AG08395 (cell line): Measurements from ENCODE around the gene KCTD11.
A peak's percentile ranks its signal among the peaks of the same experiment; 100 is the strongest.
"Not testable (repeated sequence)": the region's sequence is repeated elsewhere in the genome, so short reads cannot be mapped to it uniquely, and the experiment has no call there.

Source experiments
- DNase-seq: peaks from one replicate; pipeline ENCODE4 v3.0.0; 2012; ENCODE audit warnings: mixed read lengths, low spot score

Gene KCTD11

GRCh38 chr17:7322520-7323194, 29.3 kb upstream of the KCTD11 start:
- no peak for DNase-seq

- DNase-seq, result peak; percentile 63
Measured at GRCh38 chr17:7323731-7324437, 28.1 kb upstream of the KCTD11 start.

- no peak for DNase-seq
Measured at GRCh38 chr17:7324438-7324779, 27.6 kb upstream of the KCTD11 start.

- DNase-seq, result no peak
Measured at GRCh38 chr17:7325031-7325528, 26.9 kb upstream of the KCTD11 start.

GRCh38 chr17:7326186-7326585, 25.8 kb upstream of the KCTD11 start:
- DNase-seq, result no peak

GRCh38 chr17:7327056-7327455, 24.9 kb upstream of the KCTD11 start:
- no peak for DNase-seq

GRCh38 chr17:7327501-7327900, 24.5 kb upstream of the KCTD11 start:
- no peak for DNase-seq

GRCh38 chr17:7328009-7328408, 24.0 kb upstream of the KCTD11 start:
- no peak for DNase-seq

GRCh38 chr17:7328840-7329373, 23.1 kb upstream of the KCTD11 start, which contains the start of gene NEURL4:
Gene NEURL4 (minus strand): TSS chr17:7329335. CDS start chr17:7329312, 23 bp downstream.
- DNase-seq, result no peak

GRCh38 chr17:7329374-7329996, 22.5 kb upstream of the KCTD11 start:
- peak; percentile 98 for DNase-seq

GRCh38 chr17:7329997-7330637, 21.8 kb upstream of the KCTD11 start:
- DNase-seq, result peak; percentile 91

- DNase-seq, result no peak
Measured at GRCh38 chr17:7330638-7331015, 21.3 kb upstream of the KCTD11 start.

GRCh38 chr17:7332111-7332510, 19.9 kb upstream of the KCTD11 start:
- DNase-seq, result no peak

GRCh38 chr17:7332600-7333069, 19.3 kb upstream of the KCTD11 start:
- DNase-seq, result not testable (repeated sequence)

GRCh38 chr17:7334938-7335538, 16.9 kb upstream of the KCTD11 start:
- DNase-seq, result no peak

- DNase-seq, result not testable (repeated sequence)
Measured at GRCh38 chr17:7335765-7336164, 16.2 kb upstream of the KCTD11 start.

GRCh38 chr17:7336240-7337175, 15.5 kb upstream of the KCTD11 start, which contains the start of gene ACAP1:
Gene ACAP1 (plus strand): TSS chr17:7336529. CDS start chr17:7336735, 206 bp downstream.
- no peak for DNase-seq

- DNase-seq, result not testable (repeated sequence)
Measured at GRCh38 chr17:7337600-7337999, 14.4 kb upstream of the KCTD11 start.

GRCh38 chr17:7340179-7340578, 11.8 kb upstream of the KCTD11 start:
- DNase-seq, result peak; percentile 27

GRCh38 chr17:7341842-7342241, 10.1 kb upstream of the KCTD11 start:
- DNase-seq, result no peak
